ENCODE results near the gene TMEM19. TPM values are rescaled to one million over a fixed set of nuclear protein-coding genes. Genes with fewer than 3 reads are reported as not detected.
A peak's percentile ranks its signal among the peaks of the same experiment; 100 is the strongest.

Gene TMEM19
- total RNA-seq, 2 donors from 2014 or later, result 25.8 to 28.8 TPM

- intact Hi-C loops (cut with DNase I), result loop anchor here (5.0 to 10.0 kb wide), 2 partner anchors 52 to 330 kb away; no protein-coding TSS in a partner anchor
- DNase-seq (no peak), ATAC-seq (peak; percentile 78 to 86)
Observed at GRCh38 chr12:71746974-71747611, 61.2 kb downstream of the TMEM19 start.

DNA sequence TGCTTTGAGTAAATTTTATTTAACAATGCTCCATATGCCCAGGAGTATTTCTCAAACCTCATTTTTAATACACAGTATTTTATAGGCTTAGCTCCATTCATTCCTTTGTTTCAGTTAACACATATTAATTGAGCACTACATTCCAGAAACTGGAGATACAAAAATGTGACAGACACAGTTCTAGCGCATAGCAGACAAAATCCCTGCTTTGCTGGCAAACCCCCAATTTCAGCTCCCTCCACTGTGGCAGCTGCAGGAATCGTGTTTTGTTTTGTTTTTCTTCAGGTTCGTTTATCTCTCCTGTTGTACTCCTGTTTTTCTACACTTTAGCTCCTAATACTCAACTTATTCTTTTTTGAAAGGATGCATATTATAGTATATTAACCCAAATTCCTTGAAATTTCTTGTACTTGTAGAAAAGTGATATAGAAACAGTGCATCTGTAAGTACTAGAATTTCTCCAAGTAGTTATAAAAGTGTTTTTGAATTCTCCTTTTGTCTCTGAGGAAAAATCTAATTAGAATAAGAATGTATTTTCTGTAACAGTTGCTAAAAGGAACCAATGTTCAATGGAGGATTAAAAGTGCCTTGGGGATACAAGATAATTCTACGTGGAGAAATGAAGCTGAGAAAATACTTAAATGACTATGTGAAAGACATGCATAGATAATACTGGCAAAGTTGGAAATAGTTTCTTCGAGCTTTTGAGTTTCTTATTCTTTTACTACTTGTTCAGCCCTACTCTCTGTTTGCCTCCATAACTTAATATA lies 62.4 kb downstream of the TMEM19 start:
- ATAC-seq, result no peak
- intact Hi-C loops (cut with DNase I), result loop anchor here (5.0 to 10.0 kb wide), 2 partner anchors 53 to 331 kb away; no protein-coding TSS in a partner anchor
- no peak for DNase-seq

GRCh38 chr12:71749666-71750065 lies 63.8 kb downstream of the TMEM19 start:
- DNase-seq (no peak), ATAC-seq (no peak)
- intact Hi-C loops (cut with DNase I), result loop anchor here (5.0 to 10.0 kb wide), 3 partner anchors 55 to 332 kb away; partner anchors contain the start of genes THAP2 (in 1 of the 2) and ZFC3H1 (in 1 of the 2)

DNA sequence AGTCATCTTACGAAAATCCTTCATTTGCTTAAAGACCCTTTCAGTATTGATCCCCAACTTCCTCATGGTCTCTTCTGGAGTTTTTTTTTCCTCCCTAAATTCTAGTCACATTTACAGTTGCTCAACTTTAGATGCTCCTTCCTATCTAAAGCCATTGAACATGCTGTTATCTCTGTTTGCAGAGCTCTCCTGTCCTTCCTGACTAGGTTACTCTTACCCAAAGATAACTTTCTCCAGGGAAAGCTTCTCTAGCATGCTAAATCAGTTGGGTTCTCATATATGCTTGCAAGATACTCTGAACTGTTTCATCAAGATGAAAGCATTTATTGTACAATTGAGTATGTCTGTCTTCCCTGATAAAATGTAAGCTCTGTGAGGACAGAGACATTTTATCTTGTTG lies 67.0 kb downstream of the TMEM19 start:
- DNase-seq (no peak), ATAC-seq (no peak)
- intact Hi-C loops (cut with DNase I), result loop anchor here in 1 of 2 donors (10.0 kb wide), 1 partner anchor 88 kb away; the partner anchor contains the start of genes THAP2 and ZFC3H1

Other genes with a start within 250 kb of the TMEM19 start
- under 1 TPM; 0.10 to 0.12 TPM for gene LGR5, start 246.3 kb upstream of the TMEM19 start, total RNA-seq
- 10 to 100 TPM; 19.4 to 24.5 TPM for gene ZFC3H1, start 22.2 kb upstream of the TMEM19 start, total RNA-seq
- gene THAP2, start 21.8 kb upstream of the TMEM19 start, total RNA-seq, result 1 to 10 TPM; 4.3 to 5.2 TPM
- gene RAB21, start 68.8 kb downstream of the TMEM19 start, total RNA-seq, result 100 to 1,000 TPM in 1 of 2 donors, 10 to 100 TPM in 1; 95.7 to 117 TPM
- 10 to 100 TPM; 23.3 to 29.0 TPM for gene TBC1D15, start 153.7 kb downstream of the TMEM19 start, total RNA-seq

Measured in left cardiac atrium (tissue), 4 donors.